ENCODE measurements around the gene ISM1.

ISM1 gene

DNA sequence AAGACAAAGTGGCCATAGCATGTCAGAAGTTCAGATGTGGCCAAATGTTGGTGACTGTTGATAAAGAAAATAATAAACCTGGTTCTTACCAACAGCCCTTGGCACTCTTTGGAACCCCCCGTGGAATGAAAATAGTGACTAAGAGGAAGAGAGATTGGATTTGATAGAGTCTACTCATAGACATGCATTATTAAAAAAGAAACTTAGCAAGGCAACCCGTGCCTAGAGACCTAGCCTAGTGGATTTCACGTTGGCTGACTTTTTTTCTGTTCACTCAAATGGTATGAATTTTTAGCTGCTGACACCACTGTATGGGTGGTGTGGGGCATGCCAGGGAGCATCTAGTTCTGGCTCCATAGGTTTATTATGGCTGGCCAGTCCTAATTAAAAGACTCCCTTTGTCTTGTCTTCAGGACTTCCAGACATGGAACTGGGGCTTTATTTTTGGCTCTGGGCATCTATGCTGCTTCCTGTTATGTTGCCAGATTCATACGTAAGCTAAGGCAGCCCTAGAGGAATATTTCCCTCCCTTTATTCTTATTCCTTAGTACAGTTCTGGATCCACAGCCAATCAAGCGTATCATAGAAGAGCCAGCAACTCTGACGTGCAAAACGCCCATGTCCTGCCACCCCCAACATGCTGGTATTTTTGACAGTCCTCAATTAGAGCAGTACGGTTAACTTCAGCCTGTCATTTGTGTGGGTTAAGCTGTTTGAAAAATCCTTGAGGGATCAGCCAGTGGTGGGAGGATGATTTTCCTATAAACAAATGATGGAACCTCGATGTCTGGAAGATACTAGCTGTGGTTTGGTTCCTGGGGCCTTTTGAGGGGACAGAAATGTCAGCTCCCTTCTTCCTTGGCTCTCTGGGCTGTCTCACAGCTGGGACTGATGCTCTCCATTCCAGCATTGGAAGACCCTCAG, 127.5 kb downstream of the ISM1 start:
- no peak for DNase-seq (ENCODE audit: low spot score)

DNA sequence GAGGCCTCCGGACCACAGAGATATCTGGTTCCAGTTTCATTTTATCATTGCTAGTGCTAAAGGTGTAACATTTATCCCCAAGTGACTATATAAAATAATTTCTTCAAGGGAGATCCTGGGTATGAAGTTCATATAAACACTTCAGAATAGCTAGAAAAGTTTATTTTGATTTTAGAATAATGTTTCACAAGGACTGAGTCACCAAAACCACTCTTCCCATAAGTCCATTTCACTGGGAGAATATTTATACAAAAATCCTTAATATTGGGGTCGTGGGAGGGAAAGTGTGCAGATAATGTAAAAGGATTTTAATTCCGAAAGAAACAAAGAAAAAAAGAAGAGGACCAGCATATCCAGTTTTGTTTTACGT, 128.1 kb downstream of the ISM1 start:
- DNase-seq (ENCODE audit: low spot score): no peak

Data from activated CD4-positive, alpha-beta T cell treated with anti-CD3 and anti-CD28 coated beads, Interleukin-2, Interleukin-4, amounts not matched to agents 100 ng/mL and 50 ng/mL, durations not matched to agents 16 hours and 8 hours (primary cell).